Osteocyte (in vitro differentiated cells): ENCODE measurements around the gene DLL1. TPM values are rescaled to one million over a fixed set of nuclear protein-coding genes. Genes with fewer than 3 reads are reported as not detected.
"Not testable (repeated sequence)": the region's sequence is repeated elsewhere in the genome, so short reads cannot be mapped to it uniquely, and the experiment has no call there.

Source experiments
- DNase-seq: peaks from one replicate; pipeline ENCODE4 v3.0.0; 2021; ENCODE audit warnings: mixed read lengths; ENCODE audit not compliant: unreplicated experiment; ENCODE audit errors: extremely low spot score
- H3K27ac Mint-ChIP-seq: one replicate; pipeline ENCODE4 v1.8.0; 2021; ENCODE audit warnings: mild to moderate bottlenecking, mixed read lengths; ENCODE audit not compliant: unreplicated experiment
- H3K27me3 Mint-ChIP-seq: one replicate; pipeline ENCODE4 v1.8.0; 2021; ENCODE audit warnings: mixed read lengths; ENCODE audit not compliant: unreplicated experiment
- H3K36me3 Mint-ChIP-seq: one replicate; pipeline ENCODE4 v1.8.0; 2021; ENCODE audit warnings: mixed read lengths; ENCODE audit not compliant: unreplicated experiment
- H3K4me1 Mint-ChIP-seq: one replicate; pipeline ENCODE4 v1.8.0; 2021; ENCODE audit warnings: mixed read lengths; ENCODE audit not compliant: unreplicated experiment
- H3K4me3 Mint-ChIP-seq: one replicate; pipeline ENCODE4 v1.8.0; 2021; ENCODE audit warnings: mild to moderate bottlenecking, moderate library complexity, mixed read lengths; ENCODE audit not compliant: unreplicated experiment
- H3K9me3 Mint-ChIP-seq: one replicate; pipeline ENCODE4 v1.8.0; 2021; ENCODE audit warnings: mixed read lengths; ENCODE audit not compliant: unreplicated experiment
- total RNA-seq: library from RNA; stranded (reverse); gene quantifications from 2 replicates; pipeline ENCODE4 v1.2.1, GENCODE V29; 2021
- TF ChIP-seq, protein P1 (sequence below): fragments of 200-600 bp; sonication (generic); IDR thresholded peaks from 2 replicates; pipeline ENCODE4 v1.5.0; 2021; ENCODE audit warnings: antibody characterized with exemption, mild to moderate bottlenecking, moderate library complexity

Gene DLL1
- total RNA-seq, 1 donor from 2014 or later: 1.6 TPM

DNA sequence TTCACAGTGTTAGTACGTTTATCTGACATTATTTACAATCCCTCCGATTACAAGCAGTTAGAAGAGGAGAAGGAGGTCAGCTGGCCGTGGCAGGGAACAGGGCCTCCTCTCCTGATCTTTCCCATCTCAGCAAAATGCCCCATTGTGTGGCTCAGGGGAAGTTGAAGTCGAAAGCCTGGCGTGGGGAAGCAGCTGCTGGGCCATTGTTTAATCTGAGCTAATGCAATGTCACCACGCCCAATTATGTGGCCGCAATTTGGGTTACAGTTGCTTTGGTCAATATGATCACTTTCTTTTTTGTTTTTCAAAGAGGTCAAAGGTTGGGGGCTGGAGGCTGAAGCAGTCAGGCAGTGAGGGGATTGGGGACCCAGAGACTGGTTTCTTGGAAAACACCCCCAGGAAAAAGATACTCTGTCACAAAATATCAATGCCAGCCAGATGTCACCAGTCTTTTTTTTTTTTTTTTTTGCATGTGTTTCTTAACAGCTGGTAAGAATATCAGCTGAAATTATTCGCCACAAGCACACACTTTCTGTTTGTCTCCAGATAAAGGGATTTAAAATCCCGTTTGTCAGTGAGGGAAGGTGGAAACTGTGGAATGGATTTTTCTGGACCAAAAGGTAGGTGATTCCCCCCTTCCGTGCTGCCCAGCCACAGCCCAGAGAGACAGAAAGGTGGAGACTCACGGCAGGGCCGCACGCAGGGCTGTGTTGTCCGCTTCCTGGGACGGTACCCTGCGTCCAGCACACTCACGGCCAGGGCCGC lies 24.6 kb downstream of the DLL1 start:
- H3K36me3 Mint-ChIP-seq: no peaks in the 10 kb centered on the region
- peaks cover 11% of the 10 kb centered on the region for H3K4me1 Mint-ChIP-seq
- no peak overlapping the region for H3K27ac Mint-ChIP-seq

DNA sequence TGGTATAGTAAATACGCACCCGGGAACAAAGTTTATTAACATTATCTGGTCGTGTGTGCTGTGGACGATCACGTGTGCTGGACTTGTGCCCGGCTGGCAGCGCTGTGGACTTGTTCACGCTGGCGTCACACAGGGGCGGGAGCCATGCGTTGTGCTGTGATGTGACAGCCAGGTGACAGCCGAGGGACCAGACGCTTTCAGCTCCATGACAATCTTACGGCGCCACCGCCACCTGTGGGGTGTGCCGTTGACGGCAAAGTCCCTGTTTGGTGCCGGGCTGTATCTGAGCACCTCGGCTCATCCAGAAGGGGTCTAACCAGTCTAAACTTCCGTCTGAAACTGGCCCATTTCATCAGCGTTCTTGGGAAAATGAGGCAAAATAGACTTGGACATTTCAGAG lies 25.2 kb downstream of the DLL1 start:
- Mint-ChIP-seq H3K36me3 (no peaks in the 10 kb centered on the region), H3K27me3 (peaks cover 9% of the 10 kb centered on the region), H3K4me3 (no peak overlapping the region), H3K4me1 (peaks cover 9% of the 10 kb centered on the region), H3K27ac (no peak overlapping the region), H3K9me3 (no peaks in the 10 kb centered on the region)
- TF ChIP-seq, protein P1, sequence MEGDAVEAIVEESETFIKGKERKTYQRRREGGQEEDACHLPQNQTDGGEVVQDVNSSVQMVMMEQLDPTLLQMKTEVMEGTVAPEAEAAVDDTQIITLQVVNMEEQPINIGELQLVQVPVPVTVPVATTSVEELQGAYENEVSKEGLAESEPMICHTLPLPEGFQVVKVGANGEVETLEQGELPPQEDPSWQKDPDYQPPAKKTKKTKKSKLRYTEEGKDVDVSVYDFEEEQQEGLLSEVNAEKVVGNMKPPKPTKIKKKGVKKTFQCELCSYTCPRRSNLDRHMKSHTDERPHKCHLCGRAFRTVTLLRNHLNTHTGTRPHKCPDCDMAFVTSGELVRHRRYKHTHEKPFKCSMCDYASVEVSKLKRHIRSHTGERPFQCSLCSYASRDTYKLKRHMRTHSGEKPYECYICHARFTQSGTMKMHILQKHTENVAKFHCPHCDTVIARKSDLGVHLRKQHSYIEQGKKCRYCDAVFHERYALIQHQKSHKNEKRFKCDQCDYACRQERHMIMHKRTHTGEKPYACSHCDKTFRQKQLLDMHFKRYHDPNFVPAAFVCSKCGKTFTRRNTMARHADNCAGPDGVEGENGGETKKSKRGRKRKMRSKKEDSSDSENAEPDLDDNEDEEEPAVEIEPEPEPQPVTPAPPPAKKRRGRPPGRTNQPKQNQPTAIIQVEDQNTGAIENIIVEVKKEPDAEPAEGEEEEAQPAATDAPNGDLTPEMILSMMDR: no peak
- no peak for DNase-seq

More for the DNA sequence above, 24.6 kb downstream of the DLL1 start:
- Mint-ChIP-seq H3K9me3 (no peaks in the 10 kb centered on the region), H3K4me3 (no peak overlapping the region), H3K27me3 (peaks cover 9% of the 10 kb centered on the region)
- TF ChIP-seq, protein P1: no peak
- no peak for DNase-seq

GRCh38 chr6:170264644-170265043 lies 26.2 kb downstream of the DLL1 start:
- not testable (repeated sequence) for H3K9me3 Mint-ChIP-seq, H3K27me3 Mint-ChIP-seq, H3K27ac Mint-ChIP-seq, H3K4me1 Mint-ChIP-seq, H3K36me3 Mint-ChIP-seq, H3K4me3 Mint-ChIP-seq, DNase-seq

GRCh38 chr6:170264086-170264485 lies 26.8 kb downstream of the DLL1 start:
- peaks cover 11% of the 10 kb centered on the region for H3K27me3 Mint-ChIP-seq
- H3K36me3 Mint-ChIP-seq: no peaks in the 10 kb centered on the region
- TF ChIP-seq, protein P1: no peak
- no peaks in the 10 kb centered on the region for H3K4me1 Mint-ChIP-seq
- DNase-seq: no peak
- no peak overlapping the region for H3K4me3 Mint-ChIP-seq
- no peak overlapping the region for H3K27ac Mint-ChIP-seq
- H3K9me3 Mint-ChIP-seq: no peaks in the 10 kb centered on the region

DNA sequence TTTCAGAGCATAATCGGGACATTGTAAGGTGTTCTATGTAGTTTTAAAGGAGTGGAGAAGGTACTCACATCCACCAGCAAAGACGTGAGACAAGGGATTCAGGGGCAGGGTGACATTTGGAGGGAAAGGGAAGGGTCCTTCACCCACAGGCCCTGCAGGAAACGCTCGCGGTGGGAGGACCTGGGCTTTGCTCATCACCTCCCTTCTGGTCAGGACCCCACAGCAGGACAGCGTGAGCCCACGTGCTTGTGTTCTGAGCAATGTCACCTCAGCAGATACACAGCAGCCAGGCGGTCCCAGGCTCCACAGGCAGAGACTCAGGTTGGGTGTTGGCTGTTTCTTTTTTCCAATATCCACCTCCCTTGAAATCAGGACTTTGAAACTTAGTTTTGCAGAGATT lies 27.5 kb downstream of the DLL1 start:
- Mint-ChIP-seq H3K4me1 (no peaks in the 10 kb centered on the region), H3K27ac (no peak overlapping the region), H3K36me3 (no peaks in the 10 kb centered on the region), H3K27me3 (peaks cover 11% of the 10 kb centered on the region), H3K4me3 (no peak overlapping the region), H3K9me3 (no peaks in the 10 kb centered on the region)
- no peak for DNase-seq
- TF ChIP-seq, protein P1: no peak
